SKM-1 treated with dmso at 0.1 percent for 144 hours (cell line): ENCODE measurements around the gene CSNK1D.
A peak's percentile ranks its signal among the peaks of the same experiment; 100 is the strongest.
"Not testable (repeated sequence)": the region's sequence is repeated elsewhere in the genome, so short reads cannot be mapped to it uniquely, and the experiment has no call there.

ENCODE experiments used
- DNase-seq: peaks from one replicate; lab custom pipeline; 2025; ENCODE audit not compliant: unreplicated experiment; lab: John Stamatoyannopoulos, UW

The CSNK1D gene

DNA sequence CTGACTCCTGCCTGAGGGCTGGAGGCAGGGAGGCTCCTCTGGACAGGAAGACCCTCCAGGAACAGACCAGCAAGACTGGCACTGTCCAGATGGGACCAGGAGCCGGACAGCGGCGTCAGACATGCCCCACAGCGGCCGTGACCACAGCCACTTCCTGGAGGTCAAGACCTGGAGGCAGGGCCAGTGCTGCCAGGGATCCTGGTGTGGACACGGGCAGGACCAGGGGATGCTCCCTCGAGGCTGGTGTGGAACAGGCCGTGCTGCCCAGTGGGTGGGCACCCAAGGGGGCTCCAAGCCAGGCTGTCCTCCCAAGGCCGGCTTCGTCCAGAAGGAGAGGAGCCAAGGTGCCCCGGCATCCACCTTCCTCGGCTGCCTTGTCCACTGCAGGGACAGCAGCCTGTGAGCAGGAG is 56.4 kb downstream of the CSNK1D start:
- no peak for DNase-seq

DNA sequence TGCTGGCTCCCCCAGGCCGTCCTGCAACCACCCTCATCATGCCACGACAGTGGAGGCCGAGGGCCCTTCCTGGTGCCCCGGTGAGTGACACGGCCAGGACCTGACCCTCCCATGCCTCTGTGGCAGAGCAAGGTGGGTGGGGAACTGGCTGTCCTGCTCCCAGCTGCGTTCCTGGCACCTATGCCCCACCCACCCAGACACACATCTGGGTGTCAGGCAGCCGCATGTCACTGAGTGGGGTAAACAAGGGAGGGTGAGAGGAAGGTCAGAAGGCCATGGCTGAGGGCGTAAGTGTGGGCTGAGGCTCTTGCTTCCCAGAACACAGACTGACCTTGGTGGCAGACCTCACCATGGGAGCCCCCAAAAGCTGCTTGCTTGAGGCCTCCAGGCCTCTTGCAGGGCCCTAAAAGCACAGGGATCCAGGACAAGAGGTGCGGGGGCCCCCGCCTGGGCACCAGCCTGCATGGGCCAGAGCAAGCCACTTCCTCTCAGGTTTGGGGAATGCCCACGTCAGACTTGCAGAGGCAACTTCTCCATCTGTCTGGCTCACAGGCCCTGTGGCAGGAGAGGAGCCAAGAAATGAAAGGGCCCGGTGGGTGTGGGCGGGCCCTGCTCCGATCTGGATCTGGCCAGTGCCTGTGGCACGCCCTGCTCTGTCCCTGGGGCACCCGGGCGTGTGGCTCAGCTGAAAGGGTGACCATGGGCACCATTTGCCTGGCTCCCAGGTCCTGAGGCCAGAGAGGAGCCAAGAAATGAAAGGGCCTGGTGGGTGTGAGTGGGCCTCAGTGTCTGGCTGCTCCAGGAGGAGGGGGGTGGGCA is 57.0 kb downstream of the CSNK1D start:
- DNase-seq = peak; percentile 92

DNA sequence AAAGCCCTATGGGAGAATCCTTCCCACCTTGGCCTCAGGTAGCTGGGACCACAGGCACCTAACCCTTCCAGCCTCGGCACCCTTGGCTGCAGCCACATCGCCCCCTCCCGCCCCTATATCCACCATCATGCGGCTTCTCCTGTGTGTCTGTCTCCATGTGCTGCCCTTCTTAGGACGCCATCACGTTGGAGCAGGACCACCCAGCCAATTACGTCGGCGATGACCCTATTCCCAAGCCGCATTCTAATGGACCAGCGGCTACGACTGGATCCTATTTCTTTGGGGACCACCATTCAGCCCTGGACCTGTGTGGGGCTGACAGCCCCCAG is 57.6 kb downstream of the CSNK1D start:
- DNase-seq = no peak

DNA sequence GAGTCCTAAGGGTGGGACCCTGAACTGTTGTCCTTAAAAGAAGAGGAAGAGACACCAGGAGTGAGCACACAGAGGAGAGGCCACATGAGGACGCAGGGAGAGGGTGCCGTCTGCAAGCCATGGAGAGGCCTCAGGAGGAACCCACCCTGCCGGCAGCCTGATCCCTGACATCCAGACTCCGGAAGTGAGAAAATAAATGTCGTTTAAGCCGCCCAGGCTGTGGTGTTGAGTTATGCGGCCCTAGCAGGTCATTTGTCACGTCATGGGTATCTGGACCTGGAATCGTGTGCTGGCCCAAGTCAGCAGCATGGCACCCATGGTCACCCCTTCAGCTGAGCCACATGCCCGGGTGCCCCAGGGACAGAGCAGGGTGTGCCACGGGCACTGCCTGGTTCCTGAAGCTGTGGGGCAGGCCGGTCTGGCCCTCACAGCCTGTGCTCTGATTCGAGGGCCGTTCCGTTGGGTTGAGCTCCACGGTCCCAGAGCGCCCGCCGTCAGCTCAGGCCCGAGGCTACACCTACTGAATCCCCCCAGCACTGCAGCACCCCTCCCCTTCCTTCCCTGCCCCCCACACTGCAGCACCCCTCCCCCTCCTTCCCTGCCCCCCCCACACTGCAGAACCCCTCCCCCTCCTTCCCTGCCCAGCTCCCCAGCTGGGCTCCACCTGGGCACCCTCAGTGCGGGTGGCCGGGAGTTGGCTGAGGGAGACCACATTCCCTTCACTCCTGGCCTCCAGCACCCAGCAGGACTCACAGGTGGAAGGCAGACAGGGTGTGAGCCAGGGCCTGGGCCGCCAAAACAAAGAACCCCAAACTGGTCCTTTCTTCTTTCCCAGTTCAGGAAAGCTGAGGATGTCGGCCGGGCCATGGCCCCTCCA is 58.2 kb downstream of the CSNK1D start:
- DNase-seq = peak; percentile 64

DNA sequence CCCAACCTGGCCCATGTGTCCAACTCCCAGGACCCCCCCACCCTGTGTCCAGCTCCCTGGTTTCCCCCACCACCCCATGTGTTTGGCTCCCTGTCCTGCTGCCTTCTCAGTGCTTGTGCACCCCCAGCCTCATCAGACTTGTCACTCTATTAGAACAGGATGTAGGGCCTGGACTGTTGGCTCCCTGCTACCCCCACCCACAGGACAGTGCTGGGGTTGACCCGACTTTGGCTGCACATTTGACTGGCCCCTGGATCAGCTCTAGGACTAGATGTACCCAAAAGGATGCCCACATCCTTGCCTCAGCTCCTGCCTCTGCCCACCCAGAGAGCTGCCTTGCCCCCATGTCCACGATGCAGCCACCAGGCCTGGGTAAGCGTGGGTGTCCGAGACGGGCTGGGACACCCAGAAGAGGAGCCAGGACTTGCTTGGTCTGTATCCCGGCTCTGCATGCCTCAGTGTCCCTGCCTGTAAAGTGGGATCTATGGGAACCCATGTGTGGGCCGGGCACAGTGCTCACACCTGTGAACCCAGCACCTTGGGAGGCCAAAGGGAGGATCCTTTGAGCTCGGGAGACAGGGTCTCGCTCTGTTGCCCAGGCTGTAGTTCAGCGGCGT is 59.4 kb downstream of the CSNK1D start:
- DNase-seq = no peak

DNA sequence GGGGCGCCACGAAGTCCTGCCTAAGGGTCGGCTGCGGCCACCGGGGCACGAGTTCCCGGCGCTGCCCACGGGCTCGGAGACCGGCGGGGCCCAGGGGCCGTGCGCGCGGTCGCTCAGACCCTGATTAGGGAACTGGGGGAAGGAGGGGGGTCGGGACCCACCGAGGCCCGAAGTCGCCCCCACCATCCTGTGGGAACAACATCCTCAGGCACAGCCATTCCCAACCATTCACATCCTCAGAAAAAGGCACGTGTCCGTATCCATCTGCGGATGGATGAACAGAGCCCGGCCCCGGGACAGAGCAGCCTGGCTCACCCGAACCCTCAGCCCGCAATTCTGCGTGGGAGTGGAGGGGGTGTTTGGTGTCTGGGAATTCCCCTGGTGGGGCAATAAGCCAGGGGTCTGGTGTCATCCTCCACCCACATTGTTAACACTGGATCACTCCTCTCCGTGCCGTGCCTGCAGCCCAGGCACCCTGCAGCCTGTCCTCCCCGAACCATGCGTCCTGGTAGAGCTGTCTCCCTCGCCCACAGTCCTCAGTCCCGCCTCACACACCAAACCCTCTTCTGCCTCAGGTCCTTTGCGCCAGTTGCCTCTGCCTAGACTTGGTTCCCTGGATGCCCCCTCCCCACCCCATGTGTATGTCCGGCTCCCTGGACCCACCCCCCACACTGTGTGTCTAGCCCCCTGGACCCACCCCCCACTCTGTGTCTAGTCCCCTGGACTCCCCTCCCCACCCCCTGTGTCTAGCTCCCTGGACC is 60.1 kb downstream of the CSNK1D start:
- DNase-seq = no peak

DNA sequence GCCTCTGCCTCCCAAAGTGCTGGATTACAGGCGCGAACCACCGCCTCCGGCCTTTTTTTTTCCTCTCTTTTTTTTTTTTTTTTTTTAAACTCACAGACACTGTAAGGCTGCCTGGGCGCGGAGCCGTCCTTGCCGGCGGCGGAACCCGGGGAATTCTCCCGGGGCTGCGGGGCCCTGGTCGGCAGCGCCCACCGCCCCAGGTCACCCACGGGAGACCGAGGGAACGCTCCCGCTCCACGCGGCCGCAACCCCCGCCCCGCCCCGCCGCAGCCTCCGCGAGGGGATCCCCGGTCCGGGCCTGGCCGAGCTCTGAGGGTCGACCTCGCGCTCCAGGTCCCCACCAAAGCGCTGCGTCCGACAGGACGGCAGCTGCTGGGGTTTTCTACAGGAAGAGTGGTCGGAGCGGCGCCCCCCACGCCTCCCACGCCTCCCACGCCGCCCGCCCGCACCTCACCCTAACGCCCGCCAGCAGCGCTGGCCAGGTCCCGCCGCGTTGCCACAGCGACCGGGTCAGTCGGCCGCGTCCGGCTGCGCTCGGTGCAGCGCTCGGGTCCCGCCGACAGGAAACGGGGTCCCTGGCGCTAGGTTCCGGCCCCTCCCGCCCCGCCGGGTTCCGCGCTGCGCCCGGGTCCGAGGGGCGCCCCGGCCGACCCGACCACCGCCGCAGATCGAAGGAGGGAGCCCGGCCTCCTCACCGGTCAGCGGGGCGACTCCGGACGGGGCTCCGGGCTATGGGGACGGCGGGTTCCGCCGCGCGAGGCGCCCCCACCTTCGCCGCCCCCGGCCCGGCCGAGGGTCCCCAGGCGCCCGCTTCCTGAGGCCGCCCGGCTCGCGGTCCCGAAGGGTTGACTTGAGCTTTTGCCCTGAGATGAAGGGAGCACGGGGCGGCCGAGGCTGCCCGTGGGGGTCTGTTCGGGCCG is 60.9 kb downstream of the CSNK1D start, which contains the start of gene CCDC57:
Gene CCDC57, minus strand, starts transcription at position 512 of the 920 bp plus-strand sequence. CDS start 10,898 bp downstream, outside the sequence.
- DNase-seq = peak; percentile 62

DNA sequence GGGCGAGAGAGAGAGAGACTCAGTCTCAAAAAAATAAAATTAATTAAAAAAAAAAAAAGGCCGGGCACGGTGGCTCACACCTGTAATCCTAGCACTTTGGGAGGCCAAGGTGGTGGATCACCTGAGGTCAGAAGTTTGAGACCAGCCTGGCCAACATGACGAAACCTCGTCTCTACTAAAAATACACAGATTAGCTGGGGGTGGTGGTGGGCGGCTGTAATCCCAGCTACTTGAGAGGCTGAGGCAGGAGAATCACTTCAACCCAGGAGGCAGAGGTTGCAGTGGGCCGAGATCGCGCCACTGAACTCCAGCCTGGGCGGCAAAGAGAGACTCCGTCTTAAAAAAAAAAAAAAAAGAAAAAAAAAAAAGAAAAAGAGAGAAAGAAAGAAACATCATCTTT is 62.8 kb downstream of the CSNK1D start:
- DNase-seq = not testable (repeated sequence)

DNA sequence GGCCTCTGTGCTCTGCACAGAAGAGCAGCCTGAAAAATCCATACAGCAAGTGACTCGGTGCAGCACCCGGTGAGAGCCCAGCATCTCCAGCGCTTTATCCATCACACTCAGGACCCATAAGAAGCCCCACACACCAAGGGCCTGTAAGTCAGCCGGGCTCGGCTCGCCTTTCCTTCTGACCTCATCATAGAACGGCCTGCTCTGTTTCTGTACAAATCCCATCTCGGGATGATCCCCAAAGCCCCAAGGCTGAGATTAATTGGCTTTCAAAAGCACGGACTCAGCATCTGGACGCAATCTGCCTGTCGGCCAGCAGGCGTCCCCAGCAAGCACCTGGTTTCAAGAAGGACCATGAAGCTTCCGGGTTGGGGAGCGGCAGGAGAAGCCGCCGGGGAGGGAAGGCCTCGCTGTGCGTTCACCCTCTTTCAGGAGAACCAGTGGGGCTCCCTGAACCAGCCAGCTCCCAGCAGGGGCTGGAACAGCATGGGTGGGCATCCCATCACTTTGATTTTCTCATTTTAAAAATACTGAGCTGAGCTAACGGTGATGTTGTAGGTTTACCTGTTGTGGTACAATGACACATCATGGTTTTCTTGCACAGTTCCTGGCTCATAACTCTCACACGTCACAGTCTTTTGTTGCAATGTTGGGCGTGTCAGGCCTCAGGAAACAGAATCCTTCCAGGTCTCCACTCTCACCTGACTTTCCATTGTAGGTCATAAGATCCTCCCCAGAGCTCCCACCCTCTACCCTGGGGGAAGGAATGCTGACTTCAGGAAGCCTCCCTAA is 67.6 kb downstream of the CSNK1D start:
- peak; percentile 88 for DNase-seq

DNA sequence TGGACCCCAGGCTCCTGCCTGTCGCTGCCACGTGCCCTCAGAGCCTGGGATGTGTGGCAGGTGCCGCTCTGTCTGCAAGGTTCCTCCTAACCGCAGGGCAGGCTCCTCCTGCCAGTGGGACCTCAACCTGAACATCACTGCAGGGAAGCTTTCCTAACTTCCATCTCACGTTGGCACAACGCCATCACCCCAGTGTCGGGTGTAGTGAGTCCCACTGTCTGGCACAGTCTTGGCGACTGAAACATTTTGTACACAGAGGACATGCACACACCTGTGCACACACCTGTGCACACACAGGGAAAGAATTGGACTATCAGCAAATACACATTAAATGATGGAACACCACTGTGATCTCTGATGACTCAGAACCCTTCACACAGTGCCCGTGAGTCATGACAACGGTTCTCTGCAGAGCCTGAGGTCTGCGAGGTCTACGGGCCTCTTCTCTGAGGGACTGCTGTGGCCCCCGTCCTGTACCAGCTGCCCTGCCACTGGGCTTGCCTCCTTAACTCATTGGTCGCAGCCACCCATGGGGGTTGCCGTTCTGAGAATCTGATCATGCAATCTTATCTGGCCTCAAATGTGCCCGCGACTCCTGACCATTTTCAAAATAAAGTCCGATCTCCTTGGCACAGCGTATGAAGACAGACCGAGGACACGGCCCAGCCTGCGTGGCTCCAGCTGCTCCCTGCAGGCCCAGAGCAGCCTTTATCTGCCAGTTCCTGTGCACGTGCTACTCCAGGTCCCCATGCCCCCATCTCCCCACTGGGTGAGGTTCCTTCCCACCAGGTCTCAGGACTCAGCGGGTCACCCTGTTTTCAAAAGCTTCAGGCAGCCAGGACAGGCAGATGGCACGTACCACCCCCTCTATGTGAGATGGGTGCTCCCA is 68.4 kb downstream of the CSNK1D start:
- DNase-seq = no peak

DNA sequence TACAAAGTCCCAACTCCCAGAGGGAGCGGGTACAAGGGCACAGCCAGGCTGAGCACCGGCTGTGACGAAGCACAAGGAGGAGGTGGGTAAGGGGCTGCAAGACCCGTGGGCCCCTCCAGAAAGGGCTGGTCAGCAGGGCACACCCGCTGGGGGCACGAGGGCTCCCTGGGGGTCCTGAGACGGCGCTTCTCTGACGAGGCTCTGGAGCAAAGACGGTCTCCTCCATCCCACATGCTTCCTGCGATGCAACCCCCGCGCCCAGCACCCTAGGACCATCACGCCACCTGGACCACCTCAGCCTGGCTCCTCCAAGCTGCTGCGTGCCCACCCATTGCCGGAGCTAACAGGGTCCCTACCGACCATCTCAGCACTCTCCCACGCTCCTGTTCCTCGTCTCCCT is 69.6 kb downstream of the CSNK1D start:
- DNase-seq = no peak

DNA sequence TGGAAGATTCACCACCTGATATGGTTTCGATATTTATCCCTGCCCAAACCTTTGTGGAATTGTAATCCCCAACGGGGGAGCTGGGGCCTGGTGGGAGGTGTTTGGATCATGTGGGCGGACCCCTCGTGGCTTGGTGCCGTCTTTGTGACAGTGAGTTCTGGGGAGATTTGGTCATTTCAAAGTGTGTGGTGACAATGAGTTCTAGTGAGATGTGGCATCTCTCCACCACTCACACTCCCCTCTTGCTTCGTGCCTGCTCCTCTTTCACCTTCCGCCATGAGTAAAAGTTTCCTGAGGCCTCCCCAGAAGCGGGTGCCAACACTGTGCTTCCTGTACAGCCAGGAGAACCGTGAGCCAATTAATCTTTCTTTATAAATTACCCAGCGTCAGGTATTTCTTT is 70.5 kb downstream of the CSNK1D start:
- no peak for DNase-seq

DNA sequence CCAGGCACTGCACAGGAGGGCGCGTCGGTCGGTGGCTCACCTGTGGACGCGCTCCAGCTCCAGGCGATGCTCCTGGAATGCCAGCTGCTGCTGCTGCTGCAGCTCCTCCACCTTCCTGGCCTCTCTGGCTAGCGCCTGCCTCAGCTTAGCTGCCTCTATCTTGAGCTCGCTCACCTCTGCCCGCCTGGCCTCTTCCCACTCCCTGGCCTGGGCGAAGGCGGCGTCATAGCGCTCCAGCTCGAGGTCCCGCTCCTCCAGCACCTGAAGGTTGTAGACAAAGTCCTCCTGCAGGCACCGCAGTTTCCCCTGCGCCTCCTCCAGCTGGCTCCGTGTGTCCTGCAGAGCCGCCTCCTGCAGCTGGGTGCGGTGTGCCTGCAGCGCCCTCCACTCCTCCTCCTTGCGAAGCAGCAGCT is 72.0 kb downstream of the CSNK1D start:
- DNase-seq = no peak

DNA sequence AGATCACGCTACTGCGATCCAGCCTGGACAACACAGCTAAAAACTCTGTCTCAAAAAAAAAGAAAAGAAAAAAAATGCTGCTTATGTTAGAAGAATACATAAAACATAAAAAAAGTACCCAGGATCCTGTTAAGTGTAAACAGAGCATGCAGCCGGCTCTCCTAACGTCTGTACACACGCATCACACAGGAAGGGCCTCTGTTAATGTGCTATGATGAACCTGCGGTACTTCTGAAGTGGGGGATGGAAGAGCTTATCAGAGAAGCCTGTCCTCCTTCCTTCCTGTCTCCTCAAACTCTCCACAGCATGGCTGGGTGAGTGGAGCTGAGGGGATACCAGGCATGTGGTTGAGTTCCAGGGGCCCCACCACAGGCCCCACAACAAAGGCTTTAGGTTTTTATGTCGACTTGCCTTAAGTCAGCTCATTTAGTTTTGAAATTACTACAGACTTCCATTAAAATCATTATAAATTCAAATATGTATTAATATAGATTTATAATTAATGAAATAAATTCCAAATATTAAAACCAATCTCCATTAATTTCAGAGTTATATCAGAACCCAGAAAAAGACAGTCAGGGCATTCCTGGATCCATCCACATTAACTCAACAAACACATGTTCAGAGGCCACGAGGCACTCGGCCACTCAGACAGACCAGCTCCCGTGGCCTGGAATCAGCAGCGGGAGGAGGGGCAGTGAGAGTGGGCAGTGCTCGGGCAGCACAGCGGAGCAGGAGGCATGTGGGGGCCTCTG is 72.6 kb downstream of the CSNK1D start:
- no peak for DNase-seq

DNA sequence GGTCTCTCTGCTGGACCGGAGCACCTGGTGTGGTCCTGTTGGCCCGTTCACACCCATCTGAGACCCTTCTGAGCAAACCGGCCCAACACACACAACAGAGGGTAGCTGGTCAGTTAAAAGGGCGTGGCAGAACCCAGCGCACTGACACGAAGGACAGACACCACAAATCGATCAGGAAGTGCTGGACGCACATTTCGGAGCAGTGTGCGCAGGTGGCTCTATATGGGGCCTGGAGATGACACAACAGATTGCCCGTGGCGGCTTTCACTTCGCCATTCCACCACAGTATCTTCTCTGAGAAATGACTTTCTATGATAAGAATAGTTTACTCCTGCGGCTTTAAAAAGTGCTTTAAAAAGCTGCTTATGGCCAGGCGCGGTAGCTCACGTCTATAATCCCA is 73.4 kb downstream of the CSNK1D start:
- DNase-seq = no peak

DNA sequence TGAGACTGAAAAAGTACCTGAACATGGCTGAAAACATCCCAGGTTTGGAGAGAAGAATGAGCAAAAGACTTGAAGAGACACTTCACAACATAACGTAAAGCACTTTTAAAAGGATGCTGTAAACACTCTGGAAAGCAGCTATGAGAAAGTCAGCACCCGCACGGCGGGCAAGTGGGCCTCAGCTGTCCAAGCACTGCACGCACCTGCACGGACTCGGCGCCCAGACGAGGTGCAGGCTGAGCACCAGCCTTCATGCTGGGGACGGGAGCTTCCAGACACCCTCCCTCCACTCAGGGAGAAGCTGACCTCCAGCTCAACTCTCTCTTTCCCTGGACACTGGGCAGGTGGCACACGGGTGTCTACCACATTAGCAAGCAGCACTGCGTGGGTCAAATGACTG is 74.0 kb downstream of the CSNK1D start:
- no peak for DNase-seq

DNA sequence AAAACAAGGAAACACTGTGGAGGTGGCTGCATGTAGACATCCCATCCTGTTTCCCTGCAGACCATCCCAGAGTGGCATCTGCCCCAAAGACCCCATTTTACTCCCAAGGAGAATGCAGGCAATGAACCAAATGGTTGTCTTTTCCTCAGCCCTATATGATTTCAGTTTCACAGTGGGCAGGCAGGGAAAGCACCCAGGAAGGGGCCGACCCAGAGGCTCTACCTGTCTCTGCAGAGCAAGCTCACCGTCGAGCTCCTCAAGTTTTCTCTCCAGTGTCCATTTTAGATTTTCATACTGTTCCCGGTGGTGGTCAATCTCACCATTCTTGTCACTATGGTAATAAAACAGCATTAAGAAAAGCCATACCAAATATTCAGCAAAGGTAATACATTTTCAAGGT is 75.4 kb downstream of the CSNK1D start:
- no peak for DNase-seq
